ENCODE measurements around the gene S1PR1.

DNA sequence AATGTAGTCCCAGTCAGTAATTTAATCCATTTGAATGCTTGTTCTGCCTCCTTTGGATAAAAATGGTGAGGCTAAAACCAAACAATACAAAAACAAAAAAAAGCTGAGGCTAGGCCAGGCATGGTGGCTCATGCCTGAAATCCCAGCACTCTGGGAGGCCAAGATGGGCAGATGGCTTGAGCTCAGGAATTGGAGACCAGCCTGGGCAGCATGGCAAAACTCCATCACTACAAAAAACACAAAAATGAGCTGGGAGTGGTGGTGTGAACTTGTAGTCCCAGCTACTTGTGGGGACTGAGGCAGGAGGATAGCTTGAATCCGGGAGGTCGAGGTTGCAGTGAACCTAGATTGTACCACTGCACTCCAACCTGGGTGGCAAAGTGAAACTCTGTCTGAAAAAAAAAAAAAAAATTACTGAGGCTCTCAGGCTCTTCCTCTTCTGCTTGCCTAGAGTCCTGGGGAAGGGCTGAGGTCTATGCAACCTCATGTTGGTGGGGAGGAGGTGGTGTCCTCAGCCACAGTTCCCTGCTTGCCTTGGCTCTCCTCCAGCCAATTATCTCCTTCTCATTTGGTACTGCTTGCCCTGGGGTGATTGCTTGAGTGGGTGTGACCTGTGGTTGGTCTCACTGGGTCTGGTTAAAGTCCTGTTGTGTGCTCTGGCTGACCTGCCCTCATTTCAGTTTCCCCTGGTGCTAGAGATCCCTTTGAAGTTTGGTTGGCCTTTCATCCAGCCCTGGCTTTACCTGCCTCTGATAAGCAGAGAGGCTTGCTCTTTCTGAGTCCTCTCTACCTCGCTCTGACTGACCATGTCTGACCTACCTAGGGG, 20.9 kb downstream of the S1PR1 start:
- TF ChIP-seq CTCF (IDR thresholded peaks at IDR 0.05 in 4 of 5, conservative IDR thresholded peaks at IDR 0.05 in 1 of 5) (no peak), POLR2A (IDR thresholded peaks at IDR 0.05) (no peak)

Data from gastrocnemius medialis (tissue), 4 donors.